K562 (cell line): Measurements from ENCODE around the gene PLCB1. TPM values are rescaled to one million over a fixed set of nuclear protein-coding genes. Genes with fewer than 3 reads are reported as not detected.

Experiments
- ATAC-seq: fragments of 200-7000 bp; cut with Tn5 transposase; 3 replicates; pipeline ENCODE4 v1.9.1; 2020; ENCODE audit warnings: moderate library complexity
- BruUV-seq: library from RNA; stranded (reverse); fragments of 400-500 nt; replicated peaks from 2 replicates; lab custom pipeline; 2021; lab: Mats Ljungman, UMichigan
- CTCF ChIA-PET: fragments of 300-600 bp; formaldehyde crosslinking; extraction: SDS; loops from one replicate; lab custom pipeline; 2021; ENCODE audit warnings: low intra/inter-chr PET ratio; lab: Yijun Ruan, JAX
- POLR2A ChIA-PET: fragments of 300-600, 350-650 bp; sonication (Branson Sonifier 250); formaldehyde crosslinking; extraction: SDS; loops from one replicate; lab custom pipeline; 2021; ENCODE audit warnings: antibody characterized with exemption, inconsistent platforms; lab: Yijun Ruan, JAX
- DNase-seq, 4 experiments: peaks; one replicate each; pipeline versions ENCODE4 v3.0.0 to v3.0.0-alpha.2; 2011 to 2018; ENCODE audit warnings: low spot score in 3 of 4, mixed read lengths in 3 of 4; ENCODE audit errors: extremely low read depth in 1 of 4
- FAIRE-seq: peaks from 2 replicates; lab custom pipeline; 2011; peaks lifted over from hg19 to GRCh38; lab: Jason Lieb, UNC
- H2AFZ ChIP-seq: 2 replicates; pipeline ENCODE4 v1.6.0; 2011; ENCODE audit warnings: low read depth, low read length, control low read depth, inconsistent platforms
- H3K27ac ChIP-seq: fragments of 200-600 bp; 3 replicates; pipeline ENCODE4 v1.8.0; 2011; ENCODE audit warnings: low read depth, mild to moderate bottlenecking, control low read depth, inconsistent platforms, low read length, moderate library complexity, mixed read lengths; ENCODE audit errors: extremely low read depth
- H3K27me3 ChIP-seq, 2 experiments: fragments of 300-600 bp in 1 of 2; 2 replicates in 1 of 2; 3 replicates in 1 of 2; pipeline versions ENCODE4 v1.6.0 to v1.8.0; 2011; ENCODE audit warnings: inconsistent platforms in 2 of 2, low read length in 2 of 2, mild to moderate bottlenecking in 1 of 2, mixed read lengths in 1 of 2, moderate library complexity in 1 of 2; ENCODE audit not compliant: control insufficient read depth in 2 of 2, insufficient read depth in 2 of 2
- H3K36me3 ChIP-seq: fragments of 300-600 bp; 3 replicates; pipeline ENCODE4 v1.8.0; 2011; ENCODE audit warnings: mild to moderate bottlenecking, low read length, inconsistent platforms; ENCODE audit not compliant: control insufficient read depth, insufficient read depth
- H3K4me1 ChIP-seq, 2 experiments: fragments of 200-600 bp in 1 of 2; replicated peaks in 1 of 2; 2 replicates in 1 of 2; 3 replicates in 1 of 2; pipeline versions ENCODE4 v1.5.1 to v1.8.0; 2011; ENCODE audit warnings: inconsistent platforms in 2 of 2, low read length in 2 of 2, mild to moderate bottlenecking in 1 of 2, mixed read lengths in 1 of 2, moderate library complexity in 1 of 2; ENCODE audit not compliant: control insufficient read depth in 2 of 2, insufficient read depth in 2 of 2
- H3K4me2 ChIP-seq: 2 replicates; pipeline ENCODE4 v1.6.1; 2011; ENCODE audit warnings: low read length, control low read depth, inconsistent platforms, mixed read lengths; ENCODE audit not compliant: insufficient read depth
- H3K4me3 ChIP-seq: fragments of 200-600 bp; sonication (generic), shearing (Covaris generic); 2 replicates; pipeline ENCODE4 v1.5.1; 2016; ENCODE audit warnings: control low read depth, inconsistent platforms
- H3K79me2 ChIP-seq: fragments of 200-600 bp; 3 replicates; pipeline ENCODE4 v1.8.0; 2011; ENCODE audit warnings: low read length, inconsistent platforms; ENCODE audit not compliant: control insufficient read depth, insufficient read depth
- H3K9ac ChIP-seq, 2 experiments: 2 replicates each; pipeline versions ENCODE4 v1.6.0 to v1.6.1; 2011; ENCODE audit warnings: low read depth in 2 of 2, low read length in 2 of 2, control low read depth in 1 of 2, inconsistent platforms in 1 of 2, mild to moderate bottlenecking in 1 of 2, mixed read lengths in 1 of 2; ENCODE audit not compliant: insufficient read depth in 1 of 2
- H3K9me1 ChIP-seq: one replicate; pipeline ENCODE4 v1.6.0; 2011; ENCODE audit warnings: inconsistent platforms, mild to moderate bottlenecking, low read length, moderate library complexity; ENCODE audit not compliant: control insufficient read depth, insufficient read depth
- H3K9me3 ChIP-seq: replicated peaks from 2 replicates; pipeline ENCODE4 v1.5.1; 2011; ENCODE audit warnings: low read depth, low read length, inconsistent platforms; ENCODE audit not compliant: control insufficient read depth, insufficient read depth
- H4K20me1 ChIP-seq: replicated peaks from 2 replicates; pipeline ENCODE4 v1.6.1; 2011; ENCODE audit warnings: low read length, inconsistent platforms, mixed read lengths; ENCODE audit not compliant: control insufficient read depth, insufficient read depth
- CBFA2T3 ChIP-seq: fragments of 450-650 bp; IDR thresholded peaks from 2 replicates; pipeline ENCODE4 v1.6.1; 2017
- CBX1 ChIP-seq: sonication (generic); IDR thresholded peaks from 2 replicates; pipeline ENCODE4 v1.6.1; 2016; ENCODE audit warnings: antibody characterized with exemption, low read depth, mild to moderate bottlenecking
- HDAC6 ChIP-seq: IDR thresholded peaks from 2 replicates; pipeline ENCODE4 v1.6.1; 2012; ENCODE audit warnings: low read depth, mild to moderate bottlenecking, control low read depth, inconsistent platforms, low read length, moderate library complexity
- MEIS2 ChIP-seq: fragments of 450-650 bp; IDR thresholded peaks from 2 replicates; pipeline ENCODE4 v1.6.1; 2014; ENCODE audit warnings: mild to moderate bottlenecking; ENCODE audit not compliant: partially characterized antibody
- SRF ChIP-seq, 2 experiments: fragments of 250-450, 450-650 bp in 1 of 2; sonication (Bioruptor Pico) in 1 of 2; sonication (generic) in 1 of 2; formaldehyde crosslinking; IDR thresholded peaks; 2 replicates each; pipeline versions ENCODE4 v1.5.0 to v1.5.1; 2020 to 2022; ENCODE audit warnings: mild to moderate bottlenecking in 1 of 2, missing genetic modification reagents in 1 of 2
- TAF7 ChIP-seq: fragments of 450-650 bp; IDR thresholded peaks from 2 replicates; pipeline ENCODE4 v1.6.1; 2016; ENCODE audit warnings: missing genetic modification characterization, missing compliant biosample characterization
- ZNF436 ChIP-seq: fragments of 250-450, 450-650 bp; sonication (Bioruptor Pico); formaldehyde crosslinking; IDR thresholded peaks from 2 replicates; pipeline ENCODE4 v1.7.0; 2020; ENCODE audit warnings: mild to moderate bottlenecking
- ZNF766 ChIP-seq: fragments of 200-800 bp; sonication (Bioruptor generic); conservative IDR thresholded peaks from 2 replicates; pipeline ENCODE4 v1.6.1; 2016; ENCODE audit warnings: missing genetic modification characterization, missing compliant biosample characterization
- WGBS: fragments of 100-300 bp; shearing (Covaris generic); methylation state at CpG from one replicate; pipeline ENCODE4 v1.1.6; 2016; ENCODE audit warnings: low coverage, mixed read lengths; ENCODE audit not compliant: insufficient coverage; ENCODE audit errors: missing lambda C conversion rate; 5-methylcytosine and 5-hydroxymethylcytosine counted together
- in situ Hi-C: fragments of 300-500 bp; cut with MboI; formaldehyde crosslinking; loops from 4 replicates; pipeline ENCODE4 v1.15.0; 2018; ENCODE audit warnings: inconsistent platforms, mixed read lengths
- intact Hi-C: fragments of 100-400 bp; cut with micrococcal nuclease; formaldehyde crosslinking; loops from 2 replicates; pipeline ENCODE4 v1.14.2; 2022
- polyA plus RNA-seq, 8 experiments: library from polyadenylated mRNA; depleted of rRNA in 4 of 8; stranded (reverse) in 5 of 8; unstranded in 3 of 8; fragments of >200 nt; fragmentation: Nextera tagmentation in 2 of 8; fragmentation: Illumina TruSeq in 1 of 8; extraction: Ambion mirVana in 2 of 8; extraction: Trizol in 1 of 8; gene quantifications; 2 replicates each; pipeline versions ENCODE4 v1.2.1 to v1.2.3, GENCODE V29; 2011 to 2014; ENCODE audit warnings: inconsistent platforms in 1 of 8, missing spikeins in 1 of 8
- total RNA-seq, 7 experiments: library from RNA; depleted of rRNA in 6 of 7; stranded (reverse); fragments of >200 nt in 6 of 7; fragmentation: Illumina TruSeq in 2 of 7; extraction: Trizol in 2 of 7; gene quantifications; 2 replicates each; pipeline versions ENCODE4 v1.2.1 to v1.2.3, GENCODE V29; 2011 to 2021; ENCODE audit warnings: low replicate concordance in 1 of 7
- TF ChIP-seq, protein P1 (sequence below): IDR thresholded peaks from 2 replicates; pipeline ENCODE4 v1.6.1; 2012; ENCODE audit warnings: low read depth, low read length, improper control_type of control experiment, borderline replicate concordance
- TF ChIP-seq, protein P2 (sequence below), 2 experiments: IDR thresholded peaks in 1 of 2; conservative IDR thresholded peaks in 1 of 2; 2 replicates each; pipeline ENCODE4 v1.6.1; 2016; ENCODE audit warnings: low read depth in 2 of 2, mild to moderate bottlenecking in 1 of 2, missing compliant biosample characterization in 1 of 2, missing genetic modification characterization in 1 of 2, moderate library complexity in 1 of 2

Gene PLCB1
- total and polyA plus RNA-seq, 9 of the 15 experiments (the other 6 are each of a cell fraction or from before 2014, with no cell fraction given): 0.34 to 3.1 (median 1.3) TPM

DNA sequence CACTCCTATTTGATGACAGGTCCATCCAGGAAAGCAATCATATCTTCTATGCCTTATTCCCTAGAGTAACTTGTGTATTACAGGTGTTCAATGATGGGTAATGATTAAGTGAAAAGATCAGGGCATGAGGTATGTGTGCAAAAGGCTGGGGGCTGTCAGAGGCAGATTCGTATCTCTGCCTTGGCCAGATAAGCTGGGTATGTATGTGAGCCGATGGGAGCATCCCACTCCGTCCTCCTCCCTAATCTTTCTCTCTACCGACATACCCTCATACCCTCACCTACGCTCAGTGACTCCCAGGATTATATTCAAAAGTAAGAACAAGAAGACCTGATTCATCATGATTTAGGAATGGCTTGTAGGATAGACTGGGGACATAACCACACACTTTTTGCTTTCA, 238.7 kb downstream of the PLCB1 start (continued):
- TF ChIP-seq SRF (CRISPR knock-in tag; IDR thresholded peaks at IDR 0.05): no peak
- TF ChIP-seq ZNF436 (CRISPR knock-in tag): no peak
- TF ChIP-seq, protein P1, sequence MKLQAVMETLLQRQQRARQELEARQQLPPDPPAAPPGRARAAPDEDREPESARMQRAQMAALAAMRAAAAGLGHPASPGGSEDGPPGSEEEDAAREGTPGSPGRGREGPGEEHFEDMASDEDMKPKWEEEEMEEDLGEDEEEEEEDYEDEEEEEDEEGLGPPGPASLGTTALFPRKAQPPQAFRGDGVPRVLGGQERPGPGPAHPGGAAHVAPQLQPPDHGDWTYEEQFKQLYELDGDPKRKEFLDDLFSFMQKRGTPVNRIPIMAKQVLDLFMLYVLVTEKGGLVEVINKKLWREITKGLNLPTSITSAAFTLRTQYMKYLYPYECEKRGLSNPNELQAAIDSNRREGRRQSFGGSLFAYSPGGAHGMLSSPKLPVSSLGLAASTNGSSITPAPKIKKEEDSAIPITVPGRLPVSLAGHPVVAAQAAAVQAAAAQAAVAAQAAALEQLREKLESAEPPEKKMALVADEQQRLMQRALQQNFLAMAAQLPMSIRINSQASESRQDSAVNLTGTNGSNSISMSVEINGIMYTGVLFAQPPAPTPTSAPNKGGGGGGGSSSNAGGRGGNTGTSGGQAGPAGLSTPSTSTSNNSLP: no peak

DNA sequence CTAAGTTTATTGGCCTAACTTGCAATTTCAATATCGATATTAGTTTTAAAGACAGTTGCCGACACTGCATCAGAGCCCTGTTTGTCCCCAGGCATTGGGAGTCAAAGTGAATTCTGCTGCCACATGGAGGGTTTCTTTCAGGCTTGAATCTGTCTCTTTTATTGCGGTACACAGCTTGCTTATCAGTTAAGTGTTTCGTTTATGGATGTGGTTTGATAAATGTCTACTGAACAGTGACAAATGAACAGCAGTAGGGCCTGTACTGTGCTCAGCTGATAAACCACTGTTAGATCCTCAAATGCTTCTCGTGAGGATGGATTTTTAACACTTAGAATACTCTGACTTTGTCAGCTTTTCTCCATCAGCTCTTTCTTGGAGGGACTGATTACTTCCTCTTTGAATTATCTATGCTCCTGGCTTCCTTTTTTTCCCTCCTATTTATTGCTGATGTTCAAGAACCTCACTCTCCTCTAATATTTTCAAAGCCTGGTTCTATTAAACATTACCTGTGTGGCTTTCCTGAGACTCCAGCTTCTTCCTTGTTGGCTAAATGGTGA, 240.8 kb downstream of the PLCB1 start:
- no peaks in the 10 kb centered on the region for H3K27me3 ChIP-seq
- H3K36me3 ChIP-seq: no peaks in the 10 kb centered on the region
- H3K9me1 ChIP-seq: no peaks in the 10 kb centered on the region
- no TSS peak for BruUV-seq
- FAIRE-seq (no peak), DNase-seq (peak in 1 of 4 experiments; percentile 3), ATAC-seq (no peak)
- no peak overlapping the region for H3K27ac ChIP-seq
- no peak overlapping the region for H3K4me3 ChIP-seq
- H3K4me1 ChIP-seq: no peaks in the 10 kb centered on the region
- 4% methylated on average over 5 of the region's 5 CpGs for WGBS
- no peak overlapping the region for H2AFZ ChIP-seq
- POLR2A ChIA-PET: no interaction called here
- H3K9me3 ChIP-seq: no peaks in the 10 kb centered on the region
- CTCF ChIA-PET: no interaction called here
- no peaks in the 10 kb centered on the region for H4K20me1 ChIP-seq
- intact Hi-C loops: no loop called here
- in situ Hi-C loops: no loop called here
- H3K79me2 ChIP-seq: no peaks in the 10 kb centered on the region
- TF ChIP-seq CBFA2T3: peak; percentile 45
- TF ChIP-seq HDAC6: no peak
- peak; percentile 88 for TF ChIP-seq ZNF766
- TF ChIP-seq, protein P2, sequence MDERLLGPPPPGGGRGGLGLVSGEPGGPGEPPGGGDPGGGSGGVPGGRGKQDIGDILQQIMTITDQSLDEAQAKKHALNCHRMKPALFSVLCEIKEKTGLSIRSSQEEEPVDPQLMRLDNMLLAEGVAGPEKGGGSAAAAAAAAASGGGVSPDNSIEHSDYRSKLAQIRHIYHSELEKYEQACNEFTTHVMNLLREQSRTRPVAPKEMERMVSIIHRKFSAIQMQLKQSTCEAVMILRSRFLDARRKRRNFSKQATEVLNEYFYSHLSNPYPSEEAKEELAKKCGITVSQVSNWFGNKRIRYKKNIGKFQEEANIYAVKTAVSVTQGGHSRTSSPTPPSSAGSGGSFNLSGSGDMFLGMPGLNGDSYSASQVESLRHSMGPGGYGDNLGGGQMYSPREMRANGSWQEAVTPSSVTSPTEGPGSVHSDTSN (CRISPR knock-in tag; IDR thresholded peaks at IDR 0.05; ENCODE audit: low read depth): no peak
- TF ChIP-seq, protein P2 (tag; conservative IDR thresholded peaks at IDR 0.05; ENCODE audit: low read depth): peak; percentile 63
- no peak for TF ChIP-seq TAF7 (tag)
- TF ChIP-seq MEIS2: peak; percentile 48
- TF ChIP-seq CBX1: no peak
- TF ChIP-seq, all 486 proteins: peak for 4
- Histone ChIP-seq H3K9ac (no peak overlapping the region), H3K4me2 (no peak overlapping the region)
